Fibroblast of lung (primary cell): ENCODE results near the gene CORO1C. TPM values are rescaled to one million over a fixed set of nuclear protein-coding genes. Genes with fewer than 3 reads are reported as not detected.

Experiments
- DNase-seq, 2 donors: peaks; one replicate each; pipeline versions ENCODE4 v3.0.0 to v3.0.0-alpha.2; 2010; ENCODE audit warnings: low read depth in 2 of 2
- H2AFZ ChIP-seq: 2 replicates; pipeline ENCODE4 v1.5.1; 2012; ENCODE audit warnings: low read length, control low read depth, inconsistent platforms
- H3K27ac ChIP-seq: 2 replicates; pipeline ENCODE4 v1.5.1; 2011; ENCODE audit warnings: low read length, control low read depth; ENCODE audit not compliant: insufficient read depth
- H3K27me3 ChIP-seq: 2 replicates; pipeline ENCODE4 v1.5.1; 2011; ENCODE audit warnings: mild to moderate bottlenecking, low read length; ENCODE audit not compliant: control insufficient read depth, insufficient read depth
- H3K36me3 ChIP-seq: 2 replicates; pipeline ENCODE4 v1.5.1; 2011; ENCODE audit warnings: low read length; ENCODE audit not compliant: control insufficient read depth, insufficient read depth
- H3K4me1 ChIP-seq: 2 replicates; pipeline ENCODE4 v1.5.1; 2011; ENCODE audit warnings: low read length; ENCODE audit not compliant: control insufficient read depth, insufficient read depth; ENCODE audit errors: extremely low read depth
- H3K4me2 ChIP-seq: 2 replicates; pipeline ENCODE4 v1.5.1; 2011; ENCODE audit warnings: low read length, control low read depth; ENCODE audit not compliant: insufficient read depth; ENCODE audit errors: extremely low read depth
- H3K4me3 ChIP-seq, 4 experiments: fragments of 200-600 bp in 1 of 4; sonication (generic) in 1 of 4; replicated peaks in 1 of 4; 2 replicates each; pipeline ENCODE4 v1.5.1; 2011 to 2016; ENCODE audit warnings: low read length in 4 of 4, low read depth in 3 of 4, mild to moderate bottlenecking in 3 of 4, control low read depth in 2 of 4, inconsistent platforms in 1 of 4, mixed read lengths in 1 of 4; ENCODE audit not compliant: insufficient read depth in 1 of 4; ENCODE audit errors: control extremely low read depth in 1 of 4
- H3K79me2 ChIP-seq: 2 replicates; pipeline ENCODE4 v1.5.1; 2012; ENCODE audit warnings: mild to moderate bottlenecking, low read length, inconsistent platforms; ENCODE audit not compliant: control insufficient read depth, insufficient read depth
- H3K9ac ChIP-seq: 2 replicates; pipeline ENCODE4 v1.5.1; 2011; ENCODE audit warnings: mild to moderate bottlenecking, low read length, control low read depth; ENCODE audit not compliant: insufficient read depth
- H3K9me3 ChIP-seq: 2 replicates; pipeline ENCODE4 v1.5.1; 2012; ENCODE audit warnings: low read depth, low read length; ENCODE audit not compliant: control insufficient read depth, insufficient read depth
- H4K20me1 ChIP-seq: 2 replicates; pipeline ENCODE4 v1.5.1; 2011; ENCODE audit warnings: low read length; ENCODE audit not compliant: control insufficient read depth, insufficient read depth; ENCODE audit errors: extremely low read depth
- EZH2 ChIP-seq: IDR thresholded peaks from 2 replicates; pipeline ENCODE4 v1.5.1; 2012; ENCODE audit warnings: low read length, control low read depth, mild to moderate bottlenecking; ENCODE audit errors: missing control alignments
- polyA plus RNA-seq, 2 donors: library from polyadenylated mRNA; depleted of rRNA in 1 of 2; stranded (reverse) in 1 of 2; unstranded in 1 of 2; fragments of >200 nt; gene quantifications; 2 replicates each; pipeline ENCODE4 v1.2.1, GENCODE V29; 2011 to 2012; ENCODE audit warnings: missing spikeins in 1 of 2
- total RNA-seq: library from RNA; depleted of rRNA; stranded (reverse); fragments of >200 nt; gene quantifications from 2 replicates; pipeline ENCODE4 v1.2.1, GENCODE V29; 2014
- TF ChIP-seq, protein P1 (sequence below), 2 donors: IDR thresholded peaks in 1 of 2; conservative IDR thresholded peaks in 1 of 2; 1 replicate in 1 of 2; 2 replicates in 1 of 2; pipeline ENCODE4 v1.5.1; 2011 to 2012; ENCODE audit warnings: low read length in 2 of 2, control low read depth in 1 of 2, inconsistent platforms in 1 of 2, low read depth in 1 of 2, mild to moderate bottlenecking in 1 of 2

CORO1C gene
- total and polyA plus RNA-seq, 2 donors (not counting 1 experiment from before 2014, with no cell fraction given): 288 to 542 TPM

DNA sequence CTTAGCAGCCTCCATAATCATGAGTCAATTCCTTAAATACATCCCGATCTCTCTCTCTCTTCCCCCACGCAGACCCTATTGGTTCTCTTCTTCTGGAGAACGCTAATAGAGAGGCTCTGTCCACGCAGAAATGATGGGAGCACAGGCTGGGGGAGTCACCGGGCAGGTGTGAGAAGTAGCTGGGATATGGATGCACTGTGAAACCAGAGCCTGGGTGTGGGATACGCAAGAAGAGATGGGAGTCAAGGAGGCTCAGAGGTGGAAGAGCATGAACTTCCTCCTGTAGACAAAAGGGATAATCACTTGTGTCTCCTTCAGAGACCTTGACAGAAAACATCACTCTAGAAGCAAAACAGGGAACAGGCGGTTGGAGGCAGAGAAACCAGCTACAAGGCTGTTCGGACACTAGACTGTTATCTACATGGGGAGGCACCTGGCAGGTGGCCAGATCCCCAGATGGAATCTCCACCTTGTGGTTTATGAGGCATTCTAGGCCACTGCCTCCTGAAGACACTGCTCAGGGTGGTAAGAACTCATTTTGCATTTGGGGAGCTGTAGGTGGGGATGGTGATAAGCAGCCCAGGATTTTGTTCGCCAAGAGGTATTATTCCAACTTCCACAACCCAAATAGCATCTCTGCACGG is 90.4 kb downstream of the CORO1C start:
- H3K9me3 ChIP-seq: no peaks in the 10 kb centered on the region
- TF ChIP-seq, protein P1, sequence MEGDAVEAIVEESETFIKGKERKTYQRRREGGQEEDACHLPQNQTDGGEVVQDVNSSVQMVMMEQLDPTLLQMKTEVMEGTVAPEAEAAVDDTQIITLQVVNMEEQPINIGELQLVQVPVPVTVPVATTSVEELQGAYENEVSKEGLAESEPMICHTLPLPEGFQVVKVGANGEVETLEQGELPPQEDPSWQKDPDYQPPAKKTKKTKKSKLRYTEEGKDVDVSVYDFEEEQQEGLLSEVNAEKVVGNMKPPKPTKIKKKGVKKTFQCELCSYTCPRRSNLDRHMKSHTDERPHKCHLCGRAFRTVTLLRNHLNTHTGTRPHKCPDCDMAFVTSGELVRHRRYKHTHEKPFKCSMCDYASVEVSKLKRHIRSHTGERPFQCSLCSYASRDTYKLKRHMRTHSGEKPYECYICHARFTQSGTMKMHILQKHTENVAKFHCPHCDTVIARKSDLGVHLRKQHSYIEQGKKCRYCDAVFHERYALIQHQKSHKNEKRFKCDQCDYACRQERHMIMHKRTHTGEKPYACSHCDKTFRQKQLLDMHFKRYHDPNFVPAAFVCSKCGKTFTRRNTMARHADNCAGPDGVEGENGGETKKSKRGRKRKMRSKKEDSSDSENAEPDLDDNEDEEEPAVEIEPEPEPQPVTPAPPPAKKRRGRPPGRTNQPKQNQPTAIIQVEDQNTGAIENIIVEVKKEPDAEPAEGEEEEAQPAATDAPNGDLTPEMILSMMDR (conservative IDR thresholded peaks at IDR 0.05 in 1 of 2, IDR thresholded peaks at IDR 0.05 in 1 of 2; ENCODE audit: low read depth in 1 of 2, low read length in 2 of 2): no peak
- no peak for TF ChIP-seq EZH2
- H3K36me3 ChIP-seq: peaks cover 15% of the 10 kb centered on the region
- no peak overlapping the region for H3K27ac ChIP-seq
- H3K4me1 ChIP-seq: peaks cover 17% of the 10 kb centered on the region
- H3K4me2 ChIP-seq: no peak overlapping the region
- no peaks in the 10 kb centered on the region for H4K20me1 ChIP-seq
- H3K27me3 ChIP-seq: no peaks in the 10 kb centered on the region
- H2AFZ ChIP-seq: no peak overlapping the region
- no peak overlapping the region for H3K9ac ChIP-seq
- no peak overlapping the region for H3K4me3 ChIP-seq
- DNase-seq: peak in 1 of 2 donors; percentile 74
- H3K79me2 ChIP-seq: peaks cover 5% of the 10 kb centered on the region

DNA sequence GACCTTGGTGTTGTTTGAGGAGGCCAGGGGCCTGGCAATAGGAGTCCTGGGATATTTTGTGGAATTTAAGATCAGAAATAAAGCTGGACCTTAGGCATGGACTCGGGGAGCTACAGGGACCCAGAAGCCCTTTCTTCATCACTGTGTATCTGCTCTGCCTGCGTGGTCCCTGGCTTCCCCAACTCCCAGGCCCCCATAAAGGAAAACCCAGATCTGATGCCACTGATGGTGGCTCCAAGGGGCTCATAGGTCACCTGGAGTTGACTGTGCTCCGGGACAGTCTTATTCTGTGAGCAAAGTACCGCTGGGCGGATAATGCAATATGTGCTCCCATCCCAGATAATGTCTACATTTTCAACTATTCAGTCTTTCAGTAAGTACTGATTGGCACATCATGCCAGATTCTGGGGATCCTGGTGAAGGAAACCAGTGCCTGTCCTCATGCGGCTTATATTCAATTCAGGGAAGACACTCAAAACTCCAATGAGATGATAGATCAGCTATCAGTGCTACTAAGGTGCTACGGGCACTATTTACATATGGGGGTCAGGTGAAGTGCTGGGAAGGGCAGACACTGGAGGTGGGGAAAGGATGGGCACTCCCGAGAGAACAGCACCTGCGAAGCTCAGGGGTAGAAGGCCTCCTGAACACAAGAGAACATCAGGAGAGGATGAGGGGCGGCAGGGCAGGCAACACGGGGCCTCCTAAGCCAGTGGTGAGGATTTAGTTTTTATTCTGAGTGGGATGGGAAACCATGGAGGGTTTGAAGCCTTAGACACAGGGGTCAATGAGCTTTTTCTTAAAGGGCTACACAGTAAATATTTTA is 92.1 kb downstream of the CORO1C start:
- Histone ChIP-seq H3K79me2 (no peaks in the 10 kb centered on the region), H3K27ac (no peak overlapping the region), H4K20me1 (no peaks in the 10 kb centered on the region), H3K4me2 (no peak overlapping the region), H3K4me1 (peaks cover 10% of the 10 kb centered on the region), H3K27me3 (no peaks in the 10 kb centered on the region), H3K4me3 (no peak overlapping the region), H3K9ac (no peak overlapping the region), H3K36me3 (peaks cover 4% of the 10 kb centered on the region), H3K9me3 (no peaks in the 10 kb centered on the region), H2AFZ (no peak overlapping the region)
- no peak for DNase-seq
- TF ChIP-seq EZH2: no peak
- TF ChIP-seq, protein P1 (conservative IDR thresholded peaks at IDR 0.05 in 1 of 2, IDR thresholded peaks at IDR 0.05 in 1 of 2; ENCODE audit: low read depth in 1 of 2, low read length in 2 of 2): no peak

DNA sequence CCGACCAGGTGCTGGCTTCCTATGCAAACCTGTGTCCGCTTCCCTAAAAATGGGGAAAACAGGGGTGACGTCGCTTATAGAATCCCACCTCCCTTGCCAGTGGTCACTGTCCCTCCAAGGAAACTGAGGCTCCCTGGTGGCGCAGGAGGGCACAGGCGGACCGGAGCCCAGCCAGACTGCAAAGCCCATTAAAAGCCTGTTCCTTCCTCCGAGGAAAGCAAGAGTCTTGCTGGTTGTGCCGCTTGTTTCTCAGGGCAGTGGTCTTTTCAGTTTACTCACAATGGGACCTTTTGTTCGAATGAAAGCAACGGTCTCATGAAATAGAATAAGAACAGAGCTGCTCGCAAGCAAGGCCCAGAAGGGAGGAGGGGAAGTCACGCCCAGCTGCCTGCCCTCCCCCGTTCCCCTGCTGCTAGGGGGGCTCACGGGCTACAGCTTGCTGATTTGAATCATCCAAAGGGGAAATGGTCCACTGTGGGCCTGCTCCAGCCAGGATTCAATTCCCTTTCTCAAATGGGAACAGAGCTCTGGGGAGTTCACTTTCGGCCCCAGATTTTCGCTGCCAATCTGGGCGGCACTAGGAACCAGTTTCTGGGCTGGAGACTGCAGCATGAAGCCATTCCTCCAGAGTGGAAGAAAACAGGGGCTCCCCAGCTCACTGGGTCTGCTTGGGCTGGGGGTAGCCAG is 93.0 kb downstream of the CORO1C start:
- Histone ChIP-seq H3K9ac (no peak overlapping the region), H3K4me2 (no peak overlapping the region), H2AFZ (no peak overlapping the region), H3K4me1 (peaks cover 6% of the 10 kb centered on the region), H3K27ac (no peak overlapping the region), H3K36me3 (peaks cover 2% of the 10 kb centered on the region), H3K4me3 (no peak overlapping the region), H3K79me2 (no peaks in the 10 kb centered on the region), H3K9me3 (no peaks in the 10 kb centered on the region), H3K27me3 (no peaks in the 10 kb centered on the region), H4K20me1 (no peaks in the 10 kb centered on the region)
- TF ChIP-seq, protein P1 (conservative IDR thresholded peaks at IDR 0.05 in 1 of 2, IDR thresholded peaks at IDR 0.05 in 1 of 2; ENCODE audit: low read depth in 1 of 2, low read length in 2 of 2): no peak
- no peak for TF ChIP-seq EZH2
- DNase-seq: no peak
